GM15510 (cell line): ENCODE results near the gene GAL3ST2.

ENCODE experiments used
- POLR2A ChIP-seq: IDR thresholded peaks from 3 replicates; pipeline ENCODE4 v1.6.1; 2011; ENCODE audit warnings: borderline replicate concordance; ENCODE audit not compliant: insufficient read length; ENCODE audit errors: extremely low read depth

GAL3ST2 gene

GRCh38 chr2:241836292-241836691 is 59.7 kb downstream of the GAL3ST2 start:
- TF ChIP-seq POLR2A, result no peak

GRCh38 chr2:241837197-241837965 is 60.8 kb downstream of the GAL3ST2 start:
- TF ChIP-seq POLR2A, result no peak

DNA sequence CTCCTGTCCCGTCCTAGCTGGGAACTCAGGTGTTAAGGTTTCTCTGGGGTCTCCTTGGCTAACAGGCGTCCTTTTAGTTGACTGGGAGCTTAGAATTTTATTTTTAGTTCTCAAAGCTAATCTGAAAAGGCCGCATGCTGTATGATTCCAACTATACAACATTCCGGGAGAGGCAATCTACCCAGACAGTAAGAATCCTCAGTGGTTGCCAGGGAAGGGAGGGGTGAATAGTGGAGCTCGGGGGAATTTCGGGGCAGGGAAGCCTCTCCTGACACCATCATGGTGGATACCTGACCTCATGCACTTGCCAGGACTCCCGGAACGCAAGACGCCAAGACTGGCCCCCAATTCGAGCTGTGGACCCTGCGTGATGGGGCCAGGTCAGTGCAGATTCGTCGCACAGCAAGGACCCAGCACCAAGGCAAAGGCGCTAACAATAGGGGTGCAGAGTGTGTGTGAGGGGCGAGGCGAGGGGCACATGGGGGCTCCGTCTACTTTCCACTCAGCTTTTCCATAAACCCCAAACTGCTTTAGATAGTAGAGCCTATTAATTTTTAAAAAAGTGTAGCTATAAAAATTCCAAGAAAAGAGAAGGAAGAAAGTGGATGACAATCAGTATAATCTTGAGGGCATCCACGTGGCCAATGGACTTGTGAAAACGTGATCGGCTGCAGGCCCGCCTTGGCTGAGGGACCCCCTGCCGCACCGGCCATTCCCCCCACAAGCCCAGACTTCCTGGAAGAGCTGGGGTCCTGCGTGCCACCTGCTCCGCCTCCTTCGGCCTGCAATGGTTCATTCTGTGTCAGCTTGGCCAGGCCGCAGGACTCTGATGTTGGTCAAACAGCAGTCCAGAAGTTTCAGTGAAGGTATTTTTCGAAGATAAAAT is 64.8 kb downstream of the GAL3ST2 start:
- TF ChIP-seq POLR2A, result no peak

- TF ChIP-seq POLR2A, result no peak
Observed at GRCh38 chr2:241842067-241842415, 65.4 kb downstream of the GAL3ST2 start.

- no peak for TF ChIP-seq POLR2A
Observed at GRCh38 chr2:241842620-241843211, 66.1 kb downstream of the GAL3ST2 start.

- TF ChIP-seq POLR2A, result no peak
Observed at GRCh38 chr2:241843321-241844065, 66.9 kb downstream of the GAL3ST2 start.

- TF ChIP-seq POLR2A, result peak; percentile 41
Observed at GRCh38 chr2:241844066-241844728, 67.6 kb downstream of the GAL3ST2 start.

DNA sequence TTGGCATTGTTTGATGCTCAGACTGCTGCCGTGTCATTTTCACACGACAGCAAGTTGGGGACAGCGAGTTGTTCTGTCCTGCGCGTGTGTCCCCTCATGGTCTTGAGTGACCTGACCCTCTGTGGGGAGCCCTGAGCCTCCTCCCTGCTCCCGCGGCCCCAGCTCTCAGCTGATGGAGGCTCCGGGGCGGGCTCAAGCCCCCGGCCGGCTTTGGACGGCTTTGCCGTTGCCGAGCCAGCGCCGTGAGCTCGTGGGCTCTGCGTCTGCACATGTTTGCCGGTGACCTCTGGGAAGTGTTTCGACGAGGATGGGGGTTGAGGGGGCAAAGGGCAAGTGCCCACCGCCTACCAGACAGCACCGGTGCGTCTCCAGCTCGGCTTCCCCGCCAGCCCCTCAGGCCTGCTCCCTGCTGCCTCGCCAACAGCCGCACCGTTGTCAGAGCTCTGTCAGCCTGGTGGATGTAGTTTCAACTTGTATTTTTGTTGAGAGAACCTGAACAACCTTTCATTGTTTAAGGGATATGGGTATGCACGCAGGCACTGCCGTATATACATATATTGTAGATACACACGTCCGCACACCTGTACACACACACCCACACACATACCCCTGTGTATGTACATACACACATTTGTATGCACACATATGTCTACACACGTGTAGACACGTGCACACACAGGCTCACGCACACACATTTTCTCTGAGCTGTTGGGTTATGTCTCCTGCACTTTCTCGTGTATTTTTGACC is 68.4 kb downstream of the GAL3ST2 start:
- TF ChIP-seq POLR2A, result no peak

GRCh38 chr2:241846406-241846805 is 69.8 kb downstream of the GAL3ST2 start:
- TF ChIP-seq POLR2A, result no peak

DNA sequence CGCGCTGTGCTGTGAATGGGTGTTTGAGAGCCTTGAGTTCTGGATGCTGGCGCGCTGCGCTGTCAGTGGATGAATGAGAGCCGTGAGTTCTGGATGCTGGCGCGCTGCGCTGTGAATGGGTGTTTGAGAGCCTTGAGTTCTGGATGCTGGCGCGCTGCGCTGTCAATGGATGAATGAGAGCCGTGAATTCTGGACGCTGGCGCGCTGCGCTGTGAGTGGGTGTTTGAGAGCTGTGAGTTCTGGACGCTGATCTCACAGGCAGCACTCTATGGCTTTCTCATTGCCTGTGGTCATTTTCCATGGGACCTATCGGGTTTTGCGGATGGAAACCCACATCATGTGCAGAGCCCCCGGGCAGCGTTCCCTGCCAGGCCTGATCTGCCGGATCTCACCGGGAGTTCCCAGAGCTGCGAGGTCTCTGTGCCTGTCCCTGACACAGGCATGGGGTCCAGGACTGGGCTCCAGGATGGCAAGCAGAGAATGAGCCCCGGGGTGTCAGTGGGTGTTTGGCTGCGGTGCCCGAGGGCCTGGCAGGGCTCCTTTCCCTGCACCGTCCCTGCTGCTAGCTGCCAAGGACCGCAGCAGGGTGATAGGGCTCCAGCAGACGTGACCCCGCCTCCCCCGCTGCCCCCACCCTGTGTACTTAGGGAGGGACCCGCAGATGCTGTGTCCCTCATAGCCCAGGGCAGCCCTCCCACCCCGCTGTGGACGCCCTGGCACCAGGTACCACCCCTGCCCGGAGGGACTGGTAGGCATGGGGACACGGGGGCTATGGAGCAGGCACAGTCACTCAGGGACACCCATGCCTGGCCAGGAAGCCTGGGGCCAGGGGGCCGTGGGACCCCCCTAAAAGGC is 72.4 kb downstream of the GAL3ST2 start:
- no peak for TF ChIP-seq POLR2A

- no peak for TF ChIP-seq POLR2A
Observed at GRCh38 chr2:241849616-241850543, 73.3 kb downstream of the GAL3ST2 start.
